ENCODE results near the gene PDZRN4. TPM values are rescaled to one million over a fixed set of nuclear protein-coding genes. Genes with fewer than 3 reads are reported as not detected.
"Not testable (repeated sequence)": the region's sequence is repeated elsewhere in the genome, so short reads cannot be mapped to it uniquely, and the experiment has no call there.

PDZRN4 gene
- total and polyA plus RNA-seq, 2 of the 4 experiments (the other 2 are of a cell fraction) = not detected

DNA sequence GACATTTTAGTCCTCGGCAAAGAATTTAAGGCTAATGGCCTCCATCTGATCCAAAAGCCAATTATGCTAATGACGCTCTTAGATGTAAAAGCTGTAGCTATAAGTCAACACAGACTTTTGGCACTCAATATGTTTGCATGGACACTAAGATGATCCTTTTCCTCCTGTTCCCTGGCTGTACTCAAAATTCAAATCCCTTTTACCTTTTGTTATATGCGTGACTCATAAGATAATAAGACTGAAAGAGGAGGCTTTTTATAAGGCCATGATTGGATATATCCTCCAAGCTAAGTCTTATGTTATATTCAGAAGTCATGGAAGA, 89.8 kb downstream of the PDZRN4 start:
- 80% methylated on average over 2 of the region's 3 CpGs; no CpG with 5 or more reads in 1 of the 2 experiments for WGBS, 2 experiments (ENCODE audit: extremely low coverage in 2 of 2, insufficient read length in 1 of 2)
- Histone ChIP-seq H3K79me1 (ENCODE audit: low read depth in 1 of 2, low read length in 2 of 2) (no peaks in the 10 kb centered on the region), H3K4me3 (ENCODE audit: insufficient read depth, low read depth, low read length) (no peak overlapping the region), H3K9me1 (ENCODE audit: insufficient read depth, low read length) (no peaks in the 10 kb centered on the region), H4K8ac (ENCODE audit: low read depth in 2 of 2, low read length in 2 of 2) (no peak overlapping the region), H2BK20ac (ENCODE audit: low read depth, low read length) (no peak overlapping the region), H3K4me1 (ENCODE audit: control insufficient read depth, insufficient read depth, low read length) (no peaks in the 10 kb centered on the region), H3K27me3 (ENCODE audit: control insufficient read depth, insufficient read depth, low read length) (no peaks in the 10 kb centered on the region), H4K91ac (ENCODE audit: insufficient read depth, low read depth, low read length) (no peak overlapping the region), H3K4ac (ENCODE audit: low read depth, low read length) (no peak overlapping the region), H3K56ac (ENCODE audit: extremely low read depth, insufficient read depth, low read length) (no peak overlapping the region), H3K23ac (ENCODE audit: low read depth, low read length) (no peak overlapping the region), H2AFZ (replicated peaks; ENCODE audit: low read length, poor library complexity) (no peak overlapping the region), H3K14ac (replicated peaks; ENCODE audit: low read depth, low read length) (no peak overlapping the region), H4K5ac (ENCODE audit: low read depth, low read length) (no peak overlapping the region), H2BK15ac (ENCODE audit: low read depth, low read length) (no peak overlapping the region), H3K36me3 (ENCODE audit: control insufficient read depth, insufficient read depth, low read length) (no peaks in the 10 kb centered on the region), H3K4me2 (ENCODE audit: low read depth, low read length) (no peak overlapping the region), H3K18ac (ENCODE audit: low read depth, low read length) (no peak overlapping the region), H2BK120ac (ENCODE audit: low read depth, low read length) (no peak overlapping the region), H2AK5ac (ENCODE audit: low read depth, low read length) (no peak overlapping the region), H3K9me3 (ENCODE audit: control insufficient read depth, insufficient read depth, low read length) (no peaks in the 10 kb centered on the region), H3K9ac (ENCODE audit: low read depth, low read length) (no peak overlapping the region), H2BK5ac (ENCODE audit: low read depth, low read length, poor library complexity, severe bottlenecking) (no peak overlapping the region), H4K20me1 (ENCODE audit: insufficient read depth, low read length) (no peaks in the 10 kb centered on the region), H2AK9ac (replicated peaks; ENCODE audit: low read depth, low read length, poor library complexity) (no peak overlapping the region), H3K27ac (ENCODE audit: insufficient read depth, low read length) (no peak overlapping the region)
- POLR2A ChIA-PET (ENCODE audit: unreplicated experiment) = no interaction called here
- ATAC-seq (ENCODE audit: low read depth) (no peak), DNase-seq (no peak)
- no peak for TF ChIP-seq SMC3 (IDR thresholded peaks at IDR 0.05; ENCODE audit: low read depth, low read length)
- TF ChIP-seq, protein P1, sequence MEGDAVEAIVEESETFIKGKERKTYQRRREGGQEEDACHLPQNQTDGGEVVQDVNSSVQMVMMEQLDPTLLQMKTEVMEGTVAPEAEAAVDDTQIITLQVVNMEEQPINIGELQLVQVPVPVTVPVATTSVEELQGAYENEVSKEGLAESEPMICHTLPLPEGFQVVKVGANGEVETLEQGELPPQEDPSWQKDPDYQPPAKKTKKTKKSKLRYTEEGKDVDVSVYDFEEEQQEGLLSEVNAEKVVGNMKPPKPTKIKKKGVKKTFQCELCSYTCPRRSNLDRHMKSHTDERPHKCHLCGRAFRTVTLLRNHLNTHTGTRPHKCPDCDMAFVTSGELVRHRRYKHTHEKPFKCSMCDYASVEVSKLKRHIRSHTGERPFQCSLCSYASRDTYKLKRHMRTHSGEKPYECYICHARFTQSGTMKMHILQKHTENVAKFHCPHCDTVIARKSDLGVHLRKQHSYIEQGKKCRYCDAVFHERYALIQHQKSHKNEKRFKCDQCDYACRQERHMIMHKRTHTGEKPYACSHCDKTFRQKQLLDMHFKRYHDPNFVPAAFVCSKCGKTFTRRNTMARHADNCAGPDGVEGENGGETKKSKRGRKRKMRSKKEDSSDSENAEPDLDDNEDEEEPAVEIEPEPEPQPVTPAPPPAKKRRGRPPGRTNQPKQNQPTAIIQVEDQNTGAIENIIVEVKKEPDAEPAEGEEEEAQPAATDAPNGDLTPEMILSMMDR (conservative IDR thresholded peaks at IDR 0.05; ENCODE audit: low read depth, low read length) = no peak
- intact Hi-C loops (cut with micrococcal nuclease) (loop anchor here (1.0 to 10.0 kb wide), 7 partner anchors 331 to 1289 kb away; no protein-coding TSS in a partner anchor), dilution Hi-C loops (cut with HindIII; ENCODE audit: low sequenced_read_pairs, unreplicated experiment) (no loop called here), in situ Hi-C loops (cut with MboI; ENCODE audit: low sequenced_read_pairs) (loop anchor here (10.0 kb wide), 1 partner anchor 333 kb away; no protein-coding TSS in a partner anchor)
- no TSS peak for BruUV-seq (replicated peaks)
- CTCF ChIA-PET = interaction anchor here (1.0 to 2.6 kb wide), 3 partner anchors 9 to 746 kb away, joined by 3 to 20 read pairs (median 4); no protein-coding TSS in a partner anchor

DNA sequence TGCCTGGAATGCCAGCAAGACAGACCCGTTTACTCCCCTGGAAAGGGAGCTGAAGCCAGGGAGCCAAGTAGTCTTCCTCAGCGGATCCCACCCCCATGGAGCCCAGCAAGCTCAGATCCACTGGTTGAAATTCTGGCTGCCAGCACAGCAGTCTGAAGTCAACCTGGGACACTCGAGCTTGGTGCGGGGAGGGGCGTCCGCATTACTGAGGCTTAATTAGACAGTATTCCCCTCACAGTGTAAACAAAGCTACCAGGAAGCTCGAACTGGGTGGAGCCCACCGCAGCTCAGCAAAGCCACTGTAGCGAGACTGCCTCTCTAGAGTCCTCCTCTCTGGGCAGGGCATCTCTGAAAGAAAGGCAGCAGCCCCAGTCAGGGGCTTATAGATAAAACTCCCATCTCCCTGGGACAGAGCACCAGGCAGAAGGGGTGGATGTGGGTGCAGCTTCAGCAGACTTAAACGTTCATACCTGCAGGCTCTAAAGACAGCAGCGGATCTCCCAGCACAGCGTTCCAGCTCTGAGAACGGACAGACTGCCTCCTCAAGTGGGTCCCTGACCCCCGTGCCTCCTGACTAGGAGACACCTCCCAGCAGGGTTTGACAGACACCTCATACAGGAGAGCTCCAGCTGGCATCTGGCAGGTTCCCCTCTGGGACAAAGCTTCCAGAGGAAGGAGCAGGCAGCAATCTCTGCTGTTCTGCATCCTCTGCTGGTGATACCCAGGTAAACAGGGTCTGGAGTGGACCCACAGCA, 92.4 kb downstream of the PDZRN4 start:
- H3K4ac ChIP-seq (ENCODE audit: low read depth, low read length); H3K14ac ChIP-seq (replicated peaks; ENCODE audit: low read depth, low read length); H4K20me1 ChIP-seq (ENCODE audit: insufficient read depth, low read length); H3K4me1 ChIP-seq (ENCODE audit: control insufficient read depth, insufficient read depth, low read length); ATAC-seq (ENCODE audit: low read depth); H2BK20ac ChIP-seq (ENCODE audit: low read depth, low read length); H4K5ac ChIP-seq (ENCODE audit: low read depth, low read length); DNase-seq; H3K9me1 ChIP-seq (ENCODE audit: insufficient read depth, low read length); H3K56ac ChIP-seq (ENCODE audit: extremely low read depth, insufficient read depth, low read length); H3K79me1 ChIP-seq (ENCODE audit: low read depth in 1 of 2, low read length in 2 of 2); intact Hi-C loops (cut with micrococcal nuclease); BruUV-seq (replicated peaks); dilution Hi-C loops (cut with HindIII; ENCODE audit: low sequenced_read_pairs, unreplicated experiment); CTCF ChIA-PET; H3K23ac ChIP-seq (ENCODE audit: low read depth, low read length); H3K9ac ChIP-seq (ENCODE audit: low read depth, low read length); H3K27me3 ChIP-seq (ENCODE audit: control insufficient read depth, insufficient read depth, low read length); H3K4me2 ChIP-seq (ENCODE audit: low read depth, low read length); H2BK15ac ChIP-seq (ENCODE audit: low read depth, low read length); H2BK120ac ChIP-seq (ENCODE audit: low read depth, low read length); H3K27ac ChIP-seq (ENCODE audit: insufficient read depth, low read length); H2AK5ac ChIP-seq (ENCODE audit: low read depth, low read length); H3K4me3 ChIP-seq (ENCODE audit: insufficient read depth, low read depth, low read length); H3K18ac ChIP-seq (ENCODE audit: low read depth, low read length); H2BK5ac ChIP-seq (ENCODE audit: low read depth, low read length, poor library complexity, severe bottlenecking); H4K8ac ChIP-seq (ENCODE audit: low read depth in 2 of 2, low read length in 2 of 2); H4K91ac ChIP-seq (ENCODE audit: insufficient read depth, low read depth, low read length); H2AK9ac ChIP-seq (replicated peaks; ENCODE audit: low read depth, low read length, poor library complexity); H3K9me3 ChIP-seq (ENCODE audit: control insufficient read depth, insufficient read depth, low read length); H2AFZ ChIP-seq (replicated peaks; ENCODE audit: low read length, poor library complexity); H3K36me3 ChIP-seq (ENCODE audit: control insufficient read depth, insufficient read depth, low read length); POLR2A ChIA-PET (ENCODE audit: unreplicated experiment): not testable (repeated sequence)
- WGBS, 2 experiments (ENCODE audit: extremely low coverage in 2 of 2, insufficient read length in 1 of 2) = 40% methylated on average over 1 of the region's 14 CpGs; no CpG with 5 or more reads in 1 of the 2 experiments
- in situ Hi-C loops (cut with MboI; ENCODE audit: low sequenced_read_pairs) = loop anchor here (10.0 kb wide), 1 partner anchor 744 kb away; no protein-coding TSS in a partner anchor

Measured in IMR-90 (cell line).